HepG2 (cell line): Measurements from ENCODE around the gene GALR3. TPM values are rescaled to one million over a fixed set of nuclear protein-coding genes. Genes with fewer than 3 reads are reported as not detected.

ENCODE experiments used
- ATF1 ChIP-seq: IDR thresholded peaks from 2 replicates; pipeline ENCODE4 v1.6.1; 2016; ENCODE audit warnings: mild to moderate bottlenecking, control low read depth
- FOXP1 ChIP-seq, 2 experiments: fragments of 450-650 bp in 1 of 2; IDR thresholded peaks; 2 replicates each; pipeline ENCODE4 v1.6.1; 2017 to 2018; ENCODE audit warnings: antibody characterized with exemption in 1 of 2
- GPN1 ChIP-seq: sonication (generic); formaldehyde crosslinking; IDR thresholded peaks from 2 replicates; pipeline ENCODE4 v1.5.1; 2020; ENCODE audit warnings: missing genetic modification reagents, borderline replicate concordance
- HMGXB4 ChIP-seq, 2 experiments: sonication (generic) in 1 of 2; formaldehyde crosslinking in 1 of 2; IDR thresholded peaks; 2 replicates each; pipeline versions ENCODE4 v1.4.0 to v1.6.1; 2018 to 2020; ENCODE audit warnings: missing genetic modification reagents in 2 of 2, borderline replicate concordance in 1 of 2, low read depth in 1 of 2, mild to moderate bottlenecking in 1 of 2, missing biosample characterization in 1 of 2
- KAT8 ChIP-seq: IDR thresholded peaks from 2 replicates; pipeline ENCODE4 v1.6.1; 2016; ENCODE audit warnings: missing genetic modification reagents, missing compliant biosample characterization
- MAZ ChIP-seq, 2 experiments: sonication (generic) in 1 of 2; formaldehyde crosslinking in 1 of 2; IDR thresholded peaks; 2 replicates each; pipeline versions ENCODE4 v1.5.0 to v1.6.1; 2012 to 2020; ENCODE audit warnings: low read depth in 2 of 2, mild to moderate bottlenecking in 2 of 2, borderline replicate concordance in 1 of 2, improper control_type of control experiment in 1 of 2, low read length in 1 of 2, missing genetic modification reagents in 1 of 2, moderate library complexity in 1 of 2
- NR2F6 ChIP-seq, 2 experiments: IDR thresholded peaks; 2 replicates each; pipeline ENCODE4 v1.6.1; 2016; ENCODE audit warnings: antibody characterized with exemption in 1 of 2, mild to moderate bottlenecking in 1 of 2
- SIN3A ChIP-seq: IDR thresholded peaks from 2 replicates; pipeline ENCODE4 v1.6.1; 2011; ENCODE audit warnings: low read depth, mild to moderate bottlenecking, control low read depth, low read length, borderline replicate concordance
- SNAPC2 ChIP-seq: sonication (generic); formaldehyde crosslinking; IDR thresholded peaks from 2 replicates; pipeline ENCODE4 v1.8.1; 2022; ENCODE audit warnings: mild to moderate bottlenecking, missing genetic modification reagents
- ZNF20 ChIP-seq: sonication (generic); formaldehyde crosslinking; IDR thresholded peaks from 2 replicates; pipeline ENCODE4 v1.4.0; 2020; ENCODE audit warnings: mild to moderate bottlenecking, moderate library complexity, missing genetic modification reagents
- ZNF569 ChIP-seq: sonication (generic); formaldehyde crosslinking; IDR thresholded peaks from 2 replicates; pipeline ENCODE4 v1.5.0; 2020; ENCODE audit warnings: mild to moderate bottlenecking, missing genetic modification reagents, moderate library complexity, borderline replicate concordance
- ZNF614 ChIP-seq: IDR thresholded peaks from 2 replicates; pipeline ENCODE4 v1.6.1; 2018; ENCODE audit warnings: missing biosample characterization, missing genetic modification reagents, inconsistent platforms, borderline replicate concordance
- ZNF7 ChIP-seq: IDR thresholded peaks from 2 replicates; pipeline ENCODE4 v1.6.1; 2016; ENCODE audit warnings: missing biosample characterization, missing genetic modification reagents
- polyA plus RNA-seq, 8 experiments: library from polyadenylated mRNA; depleted of rRNA in 3 of 8; stranded (reverse) in 7 of 8; unstranded in 1 of 8; fragments of >200 nt; fragmentation: Illumina TruSeq in 4 of 8; extraction: Trizol in 4 of 8; gene quantifications; 2 replicates each; pipeline versions ENCODE4 v1.2.1 to v1.2.3, GENCODE V29; 2011 to 2016; ENCODE audit warnings: low read depth in 4 of 8, missing spikeins in 1 of 8, mixed read lengths in 1 of 8; ENCODE audit not compliant: insufficient read depth in 1 of 8
- total RNA-seq, 5 experiments: library from RNA; depleted of rRNA; stranded (reverse); fragments of >200 nt; fragmentation: Illumina TruSeq; extraction: Trizol; gene quantifications; 2 replicates each; pipeline ENCODE4 v1.2.3, GENCODE V29; 2016; ENCODE audit warnings: low read depth in 1 of 5
- TF ChIP-seq, protein P1 (sequence below): sonication (generic); formaldehyde crosslinking; IDR thresholded peaks from 2 replicates; pipeline ENCODE4 v1.4.0; 2020; ENCODE audit warnings: missing genetic modification reagents, borderline replicate concordance
- TF ChIP-seq, protein P2 (sequence below): sonication (generic); formaldehyde crosslinking; IDR thresholded peaks from one replicate; pipeline ENCODE4 v1.5.1; 2020; ENCODE audit warnings: mild to moderate bottlenecking, missing genetic modification reagents; ENCODE audit errors: not compliant biosample characterization

Gene GALR3
- total and polyA plus RNA-seq, 2 of the 13 experiments (the other 11 are each of a cell fraction or from before 2014, with no cell fraction given) = 0.13 TPM; not detected in 1

GRCh38 chr22:37802310-37803194, 20.6 kb upstream of the GALR3 start (continued):
- TF ChIP-seq ZNF614 (CRISPR knock-in tag) = no peak
- TF ChIP-seq ATF1 = 0 out of 2 replicates have a peak, but pooled peaks have one; percentile 30
- 0 out of 2 replicates have a peak, but pooled peaks have one; percentile 7 for TF ChIP-seq KAT8 (CRISPR knock-in tag)
- TF ChIP-seq, protein P1, sequence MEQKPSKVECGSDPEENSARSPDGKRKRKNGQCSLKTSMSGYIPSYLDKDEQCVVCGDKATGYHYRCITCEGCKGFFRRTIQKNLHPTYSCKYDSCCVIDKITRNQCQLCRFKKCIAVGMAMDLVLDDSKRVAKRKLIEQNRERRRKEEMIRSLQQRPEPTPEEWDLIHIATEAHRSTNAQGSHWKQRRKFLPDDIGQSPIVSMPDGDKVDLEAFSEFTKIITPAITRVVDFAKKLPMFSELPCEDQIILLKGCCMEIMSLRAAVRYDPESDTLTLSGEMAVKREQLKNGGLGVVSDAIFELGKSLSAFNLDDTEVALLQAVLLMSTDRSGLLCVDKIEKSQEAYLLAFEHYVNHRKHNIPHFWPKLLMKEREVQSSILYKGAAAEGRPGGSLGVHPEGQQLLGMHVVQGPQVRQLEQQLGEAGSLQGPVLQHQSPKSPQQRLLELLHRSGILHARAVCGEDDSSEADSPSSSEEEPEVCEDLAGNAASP = 0 out of 2 replicates have a peak, but pooled peaks have one; percentile 6
- TF ChIP-seq SNAPC2 (CRISPR knock-in tag) = no peak; the same call in 1 of the 2 replicates
- no peak for TF ChIP-seq GPN1 (CRISPR knock-in tag)
- TF ChIP-seq, protein P2, sequence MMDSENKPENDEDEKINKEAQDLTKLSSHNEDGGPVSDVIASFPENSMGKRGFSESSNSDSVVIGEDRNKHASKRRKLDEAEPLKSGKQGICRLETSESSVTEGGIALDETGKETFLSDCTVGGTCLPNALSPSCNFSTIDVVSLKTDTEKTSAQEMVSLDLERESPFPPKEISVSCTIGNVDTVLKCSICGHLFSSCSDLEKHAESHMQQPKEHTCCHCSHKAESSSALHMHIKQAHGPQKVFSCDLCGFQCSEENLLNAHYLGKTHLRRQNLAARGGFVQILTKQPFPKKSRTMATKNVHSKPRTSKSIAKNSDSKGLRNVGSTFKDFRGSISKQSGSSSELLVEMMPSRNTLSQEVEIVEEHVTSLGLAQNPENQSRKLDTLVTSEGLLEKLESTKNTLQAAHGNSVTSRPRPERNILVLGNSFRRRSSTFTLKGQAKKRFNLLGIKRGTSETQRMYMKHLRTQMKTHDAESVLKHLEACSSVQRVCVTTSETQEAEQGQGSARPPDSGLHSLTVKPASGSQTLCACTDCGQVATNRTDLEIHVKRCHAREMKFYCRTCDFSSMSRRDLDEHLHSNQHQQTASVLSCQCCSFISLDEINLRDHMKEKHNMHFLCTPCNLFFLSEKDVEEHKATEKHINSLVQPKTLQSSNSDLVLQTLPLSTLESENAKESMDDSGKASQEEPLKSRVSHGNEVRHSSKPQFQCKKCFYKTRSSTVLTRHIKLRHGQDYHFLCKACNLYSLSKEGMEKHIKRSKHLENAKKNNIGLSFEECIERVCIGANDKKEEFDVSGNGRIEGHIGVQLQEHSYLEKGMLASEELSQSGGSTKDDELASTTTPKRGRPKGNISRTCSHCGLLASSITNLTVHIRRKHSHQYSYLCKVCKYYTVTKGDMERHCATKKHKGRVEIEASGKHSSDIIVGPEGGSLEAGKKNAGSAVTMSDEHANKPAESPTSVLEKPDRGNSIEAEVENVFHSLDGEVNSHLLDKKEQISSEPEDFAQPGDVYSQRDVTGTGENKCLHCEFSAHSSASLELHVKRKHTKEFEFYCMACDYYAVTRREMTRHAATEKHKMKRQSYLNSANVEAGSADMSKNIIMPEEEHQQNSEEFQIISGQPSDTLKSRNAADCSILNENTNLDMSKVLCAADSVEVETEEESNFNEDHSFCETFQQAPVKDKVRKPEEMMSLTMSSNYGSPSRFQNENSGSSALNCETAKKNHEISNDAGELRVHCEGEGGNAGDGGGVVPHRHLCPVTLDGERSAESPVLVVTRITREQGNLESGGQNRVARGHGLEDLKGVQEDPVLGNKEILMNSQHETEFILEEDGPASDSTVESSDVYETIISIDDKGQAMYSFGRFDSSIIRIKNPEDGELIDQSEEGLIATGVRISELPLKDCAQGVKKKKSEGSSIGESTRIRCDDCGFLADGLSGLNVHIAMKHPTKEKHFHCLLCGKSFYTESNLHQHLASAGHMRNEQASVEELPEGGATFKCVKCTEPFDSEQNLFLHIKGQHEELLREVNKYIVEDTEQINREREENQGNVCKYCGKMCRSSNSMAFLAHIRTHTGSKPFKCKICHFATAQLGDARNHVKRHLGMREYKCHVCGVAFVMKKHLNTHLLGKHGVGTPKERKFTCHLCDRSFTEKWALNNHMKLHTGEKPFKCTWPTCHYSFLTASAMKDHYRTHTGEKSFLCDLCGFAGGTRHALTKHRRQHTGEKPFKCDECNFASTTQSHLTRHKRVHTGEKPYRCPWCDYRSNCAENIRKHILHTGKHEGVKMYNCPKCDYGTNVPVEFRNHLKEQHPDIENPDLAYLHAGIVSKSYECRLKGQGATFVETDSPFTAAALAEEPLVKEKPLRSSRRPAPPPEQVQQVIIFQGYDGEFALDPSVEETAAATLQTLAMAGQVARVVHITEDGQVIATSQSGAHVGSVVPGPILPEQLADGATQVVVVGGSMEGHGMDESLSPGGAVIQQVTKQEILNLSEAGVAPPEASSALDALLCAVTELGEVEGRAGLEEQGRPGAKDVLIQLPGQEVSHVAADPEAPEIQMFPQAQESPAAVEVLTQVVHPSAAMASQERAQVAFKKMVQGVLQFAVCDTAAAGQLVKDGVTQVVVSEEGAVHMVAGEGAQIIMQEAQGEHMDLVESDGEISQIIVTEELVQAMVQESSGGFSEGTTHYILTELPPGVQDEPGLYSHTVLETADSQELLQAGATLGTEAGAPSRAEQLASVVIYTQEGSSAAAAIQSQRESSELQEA (CRISPR knock-in tag) = no peak
- no peak for TF ChIP-seq ZNF569 (CRISPR knock-in tag)
- TF ChIP-seq ZNF7 (CRISPR knock-in tag) = no peak
- no peak for TF ChIP-seq ZNF20 (CRISPR knock-in tag)
- TF ChIP-seq MAZ (IDR thresholded peaks at IDR 0.05; ENCODE audit: borderline replicate concordance, low read depth, low read length) = no peak
- peak; percentile 64; the same call in 1 of the 2 replicates for TF ChIP-seq MAZ (CRISPR knock-in tag; IDR thresholded peaks at IDR 0.05; ENCODE audit: low read depth)
- peak; percentile 78; the same call in 1 of the 2 replicates for TF ChIP-seq SIN3A
- TF ChIP-seq NR2F6 (IDR thresholded peaks at IDR 0.05) = no peak
- TF ChIP-seq NR2F6 (CRISPR knock-in tag; IDR thresholded peaks at IDR 0.05) = no peak; the same call in 1 of the 2 replicates
- TF ChIP-seq HMGXB4 (CRISPR knock-in tag; IDR thresholded peaks at IDR 0.05; ENCODE audit: borderline replicate concordance in 1 of 2, low read depth in 1 of 2) = peak; percentile 37 to 51; a peak in 3 of 4 replicates
- no peak for TF ChIP-seq FOXP1 (IDR thresholded peaks at IDR 0.05)
- TF ChIP-seq FOXP1 (CRISPR knock-in tag; IDR thresholded peaks at IDR 0.05) = no peak
